Hindlimb muscle (tissue), 1 donor: ENCODE results near the gene TTC33. TPM values are rescaled to one million over a fixed set of nuclear protein-coding genes. Genes with fewer than 3 reads are reported as not detected.

Experiments used
- DNase-seq: peaks from one replicate; pipeline ENCODE4 v3.0.0-alpha.2; 2013
- polyA plus RNA-seq: library from polyadenylated mRNA; unstranded; fragments of 120-200 nt; gene quantifications from one replicate; pipeline ENCODE4 v1.2.1, GENCODE V29; 2013; ENCODE audit not compliant: insufficient read length

TTC33 gene
- polyA plus RNA-seq, 1 donor: 18.8 TPM

GRCh38 chr5:40505031-40505430 is 250.7 kb downstream of the TTC33 start:
- DNase-seq: no peak

- no peak for DNase-seq
Observed at GRCh38 chr5:40503439-40503838, 252.3 kb downstream of the TTC33 start.

GRCh38 chr5:40502736-40503135 is 253.0 kb downstream of the TTC33 start:
- DNase-seq: no peak

GRCh38 chr5:40501711-40502444 is 253.9 kb downstream of the TTC33 start:
- no peak for DNase-seq

- no peak for DNase-seq
Observed at GRCh38 chr5:40499518-40500273, 256.1 kb downstream of the TTC33 start.

- DNase-seq: no peak
Observed at GRCh38 chr5:40499007-40499406, 256.8 kb downstream of the TTC33 start.

GRCh38 chr5:40497573-40497972 is 258.2 kb downstream of the TTC33 start:
- no peak for DNase-seq

- DNase-seq: no peak
Observed at GRCh38 chr5:40495237-40495635, 260.5 kb downstream of the TTC33 start.

- DNase-seq: no peak
Observed at GRCh38 chr5:40494631-40495236, 261.0 kb downstream of the TTC33 start.

GRCh38 chr5:40492056-40492455 is 263.7 kb downstream of the TTC33 start:
- no peak for DNase-seq

GRCh38 chr5:40491644-40492043 is 264.1 kb downstream of the TTC33 start:
- no peak for DNase-seq

- no peak for DNase-seq
Observed at GRCh38 chr5:40490464-40491111, 265.2 kb downstream of the TTC33 start.

- no peak for DNase-seq
Observed at GRCh38 chr5:40489421-40489820, 266.3 kb downstream of the TTC33 start.

- no peak for DNase-seq
Observed at GRCh38 chr5:40486437-40487275, 269.1 kb downstream of the TTC33 start.

GRCh38 chr5:40485021-40485998 is 270.5 kb downstream of the TTC33 start:
- no peak for DNase-seq

- DNase-seq: no peak
Observed at GRCh38 chr5:40484495-40484894, 271.3 kb downstream of the TTC33 start.

- no peak for DNase-seq
Observed at GRCh38 chr5:40483316-40483715, 272.4 kb downstream of the TTC33 start.

- no peak for DNase-seq
Observed at GRCh38 chr5:40481241-40481640, 274.5 kb downstream of the TTC33 start.

- DNase-seq: no peak
Observed at GRCh38 chr5:40480392-40480791, 275.4 kb downstream of the TTC33 start.

- no peak for DNase-seq
Observed at GRCh38 chr5:40479939-40480338, 275.8 kb downstream of the TTC33 start.

GRCh38 chr5:40478766-40479165 is 277.0 kb downstream of the TTC33 start:
- no peak for DNase-seq
